ENCODE results near the gene VPS16.
"Not testable (repeated sequence)": the region's sequence is repeated elsewhere in the genome, so short reads cannot be mapped to it uniquely, and the experiment has no call there.

The VPS16 gene

GRCh38 chr20:2829376-2829775 is 11.2 kb upstream of the VPS16 start:
- no peak for TF ChIP-seq CTCF (IDR thresholded peaks at IDR 0.05)
- no peak overlapping the region for H2AFZ ChIP-seq
- H3K27ac ChIP-seq = no peak overlapping the region
- H3K9me3 ChIP-seq (ENCODE audit: control insufficient read depth, low read length) = no peaks in the 10 kb centered on the region
- no peaks in the 10 kb centered on the region for H3K4me1 ChIP-seq
- H3K9ac ChIP-seq = no peak overlapping the region
- no peak overlapping the region for H3K4me2 ChIP-seq (ENCODE audit: low read length)
- no peaks in the 10 kb centered on the region for H3K79me2 ChIP-seq
- no peaks in the 10 kb centered on the region for H3K36me3 ChIP-seq (ENCODE audit: control insufficient read depth, insufficient read depth, low read length)
- no peaks in the 10 kb centered on the region for H3K27me3 ChIP-seq (ENCODE audit: control insufficient read depth, insufficient read depth, low read length)
- no peak overlapping the region for H3K4me3 ChIP-seq (ENCODE audit: low read depth, low read length)

- H2AFZ ChIP-seq; H3K27ac ChIP-seq; H3K4me3 ChIP-seq (ENCODE audit: low read depth, low read length); H3K4me1 ChIP-seq; H3K27me3 ChIP-seq (ENCODE audit: control insufficient read depth, insufficient read depth, low read length); H3K4me2 ChIP-seq (ENCODE audit: low read length); H3K36me3 ChIP-seq (ENCODE audit: control insufficient read depth, insufficient read depth, low read length); H3K9ac ChIP-seq; H3K9me3 ChIP-seq (ENCODE audit: control insufficient read depth, low read length); H3K79me2 ChIP-seq: not testable (repeated sequence)
These were observed 9.3 kb upstream of the VPS16 start for GRCh38 chr20:2831206-2831605.

- Histone ChIP-seq H3K27me3 (ENCODE audit: control insufficient read depth, insufficient read depth, low read length) (no peaks in the 10 kb centered on the region), H3K4me3 (ENCODE audit: low read depth, low read length) (no peak overlapping the region), H2AFZ (no peak overlapping the region), H3K27ac (no peak overlapping the region), H3K79me2 (no peaks in the 10 kb centered on the region), H3K9me3 (ENCODE audit: control insufficient read depth, low read length) (no peaks in the 10 kb centered on the region), H3K9ac (no peak overlapping the region), H3K4me1 (no peaks in the 10 kb centered on the region), H3K4me2 (ENCODE audit: low read length) (no peak overlapping the region), H3K36me3 (ENCODE audit: control insufficient read depth, insufficient read depth, low read length) (no peaks in the 10 kb centered on the region)
- no peak for TF ChIP-seq CTCF (IDR thresholded peaks at IDR 0.05)
These were observed 6.8 kb upstream of the VPS16 start for GRCh38 chr20:2833761-2834160.

GRCh38 chr20:2834401-2835110 is 6.0 kb upstream of the VPS16 start:
- Histone ChIP-seq H3K4me1 (no peaks in the 10 kb centered on the region), H3K36me3 (ENCODE audit: control insufficient read depth, insufficient read depth, low read length) (no peaks in the 10 kb centered on the region), H3K4me2 (ENCODE audit: low read length) (no peak overlapping the region), H3K27me3 (ENCODE audit: control insufficient read depth, insufficient read depth, low read length) (no peaks in the 10 kb centered on the region), H3K79me2 (no peaks in the 10 kb centered on the region), H2AFZ (no peak overlapping the region), H3K9me3 (ENCODE audit: control insufficient read depth, low read length) (no peaks in the 10 kb centered on the region), H3K9ac (no peak overlapping the region), H3K27ac (no peak overlapping the region), H3K4me3 (ENCODE audit: low read depth, low read length) (no peak overlapping the region)
- no peak for TF ChIP-seq CTCF (IDR thresholded peaks at IDR 0.05)

GRCh38 chr20:2835331-2835796 is 5.2 kb upstream of the VPS16 start:
- no peak overlapping the region for H3K4me2 ChIP-seq (ENCODE audit: low read length)
- H3K27ac ChIP-seq = no peak overlapping the region
- no peak overlapping the region for H2AFZ ChIP-seq
- H3K27me3 ChIP-seq (ENCODE audit: control insufficient read depth, insufficient read depth, low read length) = no peaks in the 10 kb centered on the region
- H3K4me3 ChIP-seq (ENCODE audit: low read depth, low read length) = no peak overlapping the region
- H3K36me3 ChIP-seq (ENCODE audit: control insufficient read depth, insufficient read depth, low read length) = no peaks in the 10 kb centered on the region
- no peaks in the 10 kb centered on the region for H3K9me3 ChIP-seq (ENCODE audit: control insufficient read depth, low read length)
- no peaks in the 10 kb centered on the region for H3K79me2 ChIP-seq
- H3K9ac ChIP-seq = no peak overlapping the region
- TF ChIP-seq CTCF (IDR thresholded peaks at IDR 0.05) = no peak
- H3K4me1 ChIP-seq = peaks cover 2% of the 10 kb centered on the region

All from parathyroid adenoma (tissue), 2 donors.